GM18519 (cell line): Measurements from ENCODE around the gene ZIC5.

ENCODE experiments used
- ATAC-seq: cut with Tn5 transposase; IDR thresholded peaks from one replicate; pipeline ENCODE4 v1.9.1; 2021; ENCODE audit warnings: mild to moderate bottlenecking, moderate library complexity; ENCODE audit not compliant: unreplicated experiment, low FRiP score

The ZIC5 gene

DNA sequence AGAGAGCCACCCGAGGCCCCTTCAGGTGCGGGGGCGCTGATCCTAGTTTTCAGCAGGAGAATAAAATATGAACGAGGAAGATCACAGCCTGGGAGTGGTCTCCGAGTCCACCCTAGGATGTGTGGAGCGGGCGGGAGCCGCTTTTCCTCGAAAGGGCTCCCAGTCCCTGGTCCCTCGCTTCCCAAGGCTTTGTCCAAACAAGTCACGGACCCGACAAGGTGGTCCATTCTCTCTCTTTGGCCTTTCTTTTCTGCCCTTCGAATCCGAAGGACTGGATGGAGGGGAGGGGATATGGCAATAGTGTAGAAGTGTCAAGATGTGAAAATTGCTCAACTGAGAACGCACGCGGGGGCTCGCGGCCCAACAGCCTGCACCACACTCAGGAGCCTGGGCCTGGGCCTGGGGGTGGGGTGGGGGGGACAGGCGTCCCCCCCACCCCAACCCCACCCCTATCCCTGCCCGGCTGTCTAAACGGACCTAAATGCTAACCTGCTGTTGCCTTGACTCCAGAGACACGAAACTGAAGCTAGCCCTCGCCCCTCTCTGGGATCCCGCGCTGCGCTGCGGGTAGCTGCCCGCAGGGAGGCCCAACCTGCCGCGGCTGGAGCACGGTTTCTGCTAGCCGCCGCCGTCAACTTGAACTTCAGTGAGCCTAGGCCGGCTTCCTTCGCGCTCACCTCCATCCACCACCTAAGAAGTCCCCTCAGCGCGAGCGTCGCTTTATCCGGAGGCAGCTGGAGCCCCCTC lies 17.1 kb upstream of the ZIC5 start:
- ATAC-seq, result no peak

DNA sequence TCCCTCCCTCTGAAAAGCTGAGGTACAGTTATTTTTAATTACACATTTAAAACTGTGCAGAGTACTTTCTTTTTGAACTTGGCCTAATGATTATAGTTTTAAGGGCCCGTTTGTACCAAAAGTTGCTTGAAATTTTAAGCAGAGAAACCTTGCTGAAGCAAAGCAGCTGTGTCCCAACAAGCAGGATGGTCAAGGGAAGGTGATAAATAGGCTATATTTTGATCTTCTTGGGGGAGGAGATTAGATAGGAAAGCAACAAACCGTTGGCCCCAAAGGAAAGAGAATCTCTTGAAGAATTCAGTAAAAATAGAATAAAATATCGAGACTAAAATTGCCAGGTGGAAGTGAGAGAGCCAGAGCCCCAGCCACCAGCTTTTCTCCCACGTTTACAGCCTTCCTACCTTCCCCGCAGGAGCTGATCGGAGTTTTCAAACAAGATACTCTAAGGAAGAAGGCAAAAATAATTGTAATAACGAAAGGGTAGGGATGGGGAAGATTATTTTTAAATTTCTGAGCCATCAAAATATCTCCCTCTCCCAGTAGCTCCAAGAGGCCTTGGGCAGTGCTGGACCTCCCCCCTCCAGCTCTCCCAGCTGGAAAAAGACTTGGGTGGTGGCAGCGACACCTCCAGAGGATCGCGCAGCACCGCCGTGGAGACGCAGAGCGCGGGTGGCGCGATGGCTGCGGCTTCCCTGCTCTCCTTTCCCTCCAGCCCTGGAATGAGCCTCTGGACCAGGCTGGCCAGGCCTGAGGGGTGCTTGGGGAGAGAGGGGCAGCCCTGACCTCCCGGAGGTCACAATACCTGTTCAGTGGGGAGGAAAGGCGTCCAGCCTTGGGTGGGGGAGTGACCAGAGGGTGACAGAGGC lies 15.8 kb upstream of the ZIC5 start:
- ATAC-seq, result no peak

DNA sequence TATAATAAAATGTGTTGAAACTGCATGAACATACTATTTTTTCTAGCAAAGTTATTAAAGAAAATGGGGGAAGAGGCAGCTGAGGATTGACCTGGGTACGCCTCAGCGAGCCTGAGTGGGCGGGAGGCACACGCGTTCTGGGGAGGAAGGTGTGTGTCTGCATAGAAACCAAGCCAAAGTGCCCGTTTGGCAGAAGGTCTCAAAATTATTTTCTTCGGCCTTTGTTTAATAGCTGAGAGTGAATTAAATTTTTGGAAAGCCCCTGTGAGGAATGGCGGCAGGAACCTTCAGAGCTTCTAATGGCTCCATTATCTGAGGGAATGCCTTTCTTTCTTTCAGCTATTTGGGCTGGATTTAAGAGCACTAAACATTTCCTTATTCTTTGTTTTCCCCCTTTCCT lies 15.2 kb upstream of the ZIC5 start:
- ATAC-seq, result no peak

DNA sequence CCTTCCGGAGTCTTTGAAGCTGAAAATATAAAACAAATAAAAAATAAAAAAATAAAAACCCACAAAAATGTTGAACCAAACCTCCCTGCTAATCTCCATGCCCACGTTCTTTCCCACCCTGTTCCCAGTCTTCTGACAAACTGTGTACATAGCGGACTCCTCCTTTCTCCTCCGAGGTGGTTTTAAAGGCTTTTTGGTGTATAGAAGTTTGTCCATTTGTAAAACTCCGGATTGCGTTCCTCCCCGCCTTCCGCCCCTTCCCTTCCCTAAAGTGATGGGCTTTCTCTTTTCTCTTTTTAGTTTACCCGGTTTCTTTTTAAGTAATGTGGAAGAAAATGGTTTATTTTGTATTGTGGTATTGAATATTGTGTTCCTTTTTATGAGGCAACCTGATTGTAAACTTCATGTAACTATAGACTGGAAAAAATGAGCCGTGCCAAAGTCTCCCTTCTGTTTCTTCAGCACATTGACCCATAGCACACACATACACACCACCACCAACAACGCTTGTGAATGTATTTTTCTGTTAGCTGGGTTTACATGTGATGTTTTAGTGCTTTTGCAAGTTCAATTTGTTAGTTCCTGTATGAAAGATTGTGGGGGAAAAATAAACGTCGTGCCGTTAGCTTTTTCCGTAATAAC lies 14.4 kb upstream of the ZIC5 start:
- no peak for ATAC-seq

DNA sequence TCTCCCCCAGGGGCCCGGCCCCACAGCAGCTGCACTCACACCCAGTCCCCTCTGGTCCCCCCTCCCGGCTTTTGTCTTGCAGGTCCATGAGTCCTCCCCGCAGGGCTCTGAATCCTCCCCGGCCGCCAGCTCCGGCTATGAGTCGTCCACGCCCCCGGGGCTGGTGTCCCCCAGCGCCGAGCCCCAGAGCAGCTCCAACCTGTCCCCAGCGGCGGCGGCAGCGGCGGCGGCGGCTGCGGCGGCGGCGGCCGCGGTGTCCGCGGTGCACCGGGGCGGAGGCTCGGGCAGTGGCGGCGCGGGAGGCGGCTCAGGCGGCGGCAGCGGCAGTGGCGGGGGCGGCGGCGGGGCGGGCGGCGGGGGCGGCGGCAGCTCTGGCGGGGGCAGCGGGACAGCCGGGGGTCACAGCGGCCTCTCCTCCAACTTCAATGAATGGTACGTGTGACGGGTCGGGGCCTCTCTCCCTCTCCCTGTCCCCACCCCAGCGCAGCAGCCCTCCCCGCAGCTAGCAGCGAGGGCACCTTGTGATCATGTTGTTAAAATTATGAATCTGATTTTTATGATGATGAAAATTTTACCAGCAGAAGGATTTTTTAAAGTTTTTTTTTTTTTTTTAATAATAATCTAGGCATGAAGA lies 13.8 kb upstream of the ZIC5 start:
- ATAC-seq, result no peak

DNA sequence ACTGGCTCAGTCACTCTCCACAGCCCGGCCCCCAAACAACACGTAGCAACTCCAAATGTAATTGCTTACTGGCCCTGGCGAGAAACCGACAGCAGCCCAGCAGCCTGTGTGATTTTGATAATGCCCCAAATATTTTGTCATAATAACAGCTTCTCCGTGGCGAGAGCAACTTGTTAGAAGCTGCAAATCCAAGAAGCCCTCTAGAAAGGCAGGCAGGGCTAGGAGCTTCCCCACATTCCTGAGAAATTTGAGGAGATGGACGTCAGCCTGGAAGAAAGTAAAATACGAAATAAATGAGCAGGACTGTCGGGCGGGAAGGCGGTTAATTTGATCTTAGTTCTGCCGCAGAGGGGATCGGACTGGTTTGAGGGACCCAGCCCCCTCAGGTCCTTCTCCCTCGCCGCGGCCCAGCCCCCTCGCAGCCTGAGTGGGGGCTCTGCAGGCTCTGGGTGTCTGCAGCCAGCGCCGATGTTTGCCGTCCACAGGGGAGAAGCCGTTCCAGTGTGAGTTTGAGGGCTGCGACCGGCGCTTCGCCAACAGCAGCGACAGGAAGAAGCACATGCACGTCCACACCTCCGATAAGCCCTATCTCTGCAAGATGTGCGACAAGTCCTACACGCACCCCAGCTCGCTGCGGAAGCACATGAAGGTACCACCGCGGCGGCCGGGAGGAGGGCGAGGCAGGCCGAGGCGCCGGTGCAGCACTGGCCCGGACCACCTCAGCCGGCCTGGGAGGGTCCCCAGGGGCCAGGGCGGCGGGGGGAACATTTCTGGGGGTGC lies 13.1 kb upstream of the ZIC5 start:
- ATAC-seq, result no peak

DNA sequence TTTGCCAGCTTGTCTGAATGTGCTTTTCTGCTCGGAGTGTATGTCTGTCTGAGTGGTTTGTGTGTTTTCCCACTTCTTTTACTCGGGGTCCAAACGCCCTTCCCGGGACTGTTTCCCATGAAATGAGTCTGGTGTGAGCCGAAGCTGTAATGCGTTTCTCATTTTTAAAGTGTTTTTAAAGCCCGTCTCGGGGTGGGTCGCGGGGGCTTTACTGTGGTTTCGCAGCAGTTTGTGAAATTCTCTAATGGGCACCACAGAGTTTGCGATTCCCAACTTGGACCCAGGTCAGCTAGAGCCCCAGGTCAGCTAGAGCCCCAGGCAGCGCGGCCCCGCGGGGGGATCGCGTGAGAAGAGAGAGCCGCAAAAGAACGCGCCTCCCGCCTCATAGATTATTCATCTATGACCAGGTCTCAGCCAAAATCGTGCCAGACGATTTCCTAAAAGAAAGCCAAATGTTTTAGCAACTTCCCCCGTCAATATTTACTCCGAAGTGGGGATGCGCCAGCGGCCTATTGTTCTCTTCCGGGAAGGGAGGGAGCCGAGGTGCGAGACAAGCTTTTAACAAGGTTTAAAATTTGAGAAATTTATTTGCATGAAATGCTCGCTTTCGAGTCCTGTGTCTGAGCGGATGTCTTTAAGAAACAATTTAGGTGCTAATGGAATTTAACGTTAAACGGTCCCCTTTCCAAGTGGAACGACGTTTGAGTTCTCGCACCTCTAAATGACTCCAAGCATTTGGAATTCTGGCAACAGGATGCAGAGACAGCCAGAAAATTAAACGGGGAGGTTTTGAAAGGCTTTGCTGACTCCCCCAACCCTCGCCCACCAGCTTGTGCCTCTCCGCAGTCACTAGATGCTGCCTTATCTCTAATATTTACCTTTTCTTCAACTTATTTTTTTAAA lies 12.2 kb upstream of the ZIC5 start:
- no peak for ATAC-seq

DNA sequence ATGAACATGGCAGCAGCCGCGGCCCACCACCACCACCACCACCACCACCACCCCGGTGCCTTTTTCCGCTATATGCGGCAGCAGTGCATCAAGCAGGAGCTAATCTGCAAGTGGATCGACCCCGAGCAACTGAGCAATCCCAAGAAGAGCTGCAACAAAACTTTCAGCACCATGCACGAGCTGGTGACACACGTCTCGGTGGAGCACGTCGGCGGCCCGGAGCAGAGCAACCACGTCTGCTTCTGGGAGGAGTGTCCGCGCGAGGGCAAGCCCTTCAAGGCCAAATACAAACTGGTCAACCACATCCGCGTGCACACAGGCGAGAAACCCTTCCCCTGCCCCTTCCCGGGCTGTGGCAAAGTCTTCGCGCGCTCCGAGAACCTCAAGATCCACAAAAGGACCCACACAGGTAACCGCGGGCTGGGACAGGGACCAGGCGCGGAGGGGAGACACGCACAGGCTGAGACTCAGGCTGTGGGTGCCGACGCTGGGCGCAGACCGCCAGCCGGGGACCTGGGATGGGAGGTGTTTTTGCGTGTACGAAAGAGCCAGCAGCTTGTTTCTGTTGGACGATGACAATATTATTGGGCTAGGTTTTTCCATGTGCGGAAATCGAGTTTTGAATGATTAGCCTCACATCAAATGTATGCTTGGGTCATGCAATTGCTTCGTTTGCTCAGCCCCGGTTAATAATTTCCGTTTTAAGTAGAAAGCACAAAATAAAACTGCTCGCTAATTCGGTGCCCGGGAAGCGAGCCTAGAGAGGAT lies 11.3 kb upstream of the ZIC5 start:
- ATAC-seq, result no peak

DNA sequence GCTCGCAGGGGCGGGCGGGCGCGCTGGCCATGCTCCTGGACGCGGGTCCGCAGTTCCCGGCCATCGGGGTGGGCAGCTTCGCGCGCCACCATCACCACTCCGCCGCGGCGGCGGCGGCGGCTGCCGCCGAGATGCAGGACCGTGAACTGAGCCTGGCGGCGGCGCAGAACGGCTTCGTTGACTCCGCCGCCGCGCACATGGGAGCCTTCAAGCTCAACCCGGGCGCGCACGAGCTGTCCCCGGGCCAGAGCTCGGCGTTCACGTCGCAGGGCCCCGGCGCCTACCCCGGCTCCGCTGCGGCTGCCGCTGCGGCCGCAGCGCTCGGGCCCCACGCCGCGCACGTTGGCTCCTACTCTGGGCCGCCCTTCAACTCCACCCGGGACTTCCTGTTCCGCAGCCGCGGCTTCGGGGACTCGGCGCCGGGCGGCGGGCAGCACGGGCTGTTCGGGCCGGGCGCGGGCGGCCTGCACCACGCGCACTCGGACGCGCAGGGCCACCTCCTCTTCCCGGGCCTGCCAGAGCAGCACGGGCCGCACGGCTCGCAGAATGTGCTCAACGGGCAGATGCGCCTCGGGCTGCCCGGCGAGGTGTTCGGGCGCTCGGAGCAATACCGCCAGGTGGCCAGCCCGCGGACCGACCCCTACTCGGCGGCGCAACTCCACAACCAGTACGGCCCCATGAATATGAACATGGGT lies 10.6 kb upstream of the ZIC5 start:
- no peak for ATAC-seq

DNA sequence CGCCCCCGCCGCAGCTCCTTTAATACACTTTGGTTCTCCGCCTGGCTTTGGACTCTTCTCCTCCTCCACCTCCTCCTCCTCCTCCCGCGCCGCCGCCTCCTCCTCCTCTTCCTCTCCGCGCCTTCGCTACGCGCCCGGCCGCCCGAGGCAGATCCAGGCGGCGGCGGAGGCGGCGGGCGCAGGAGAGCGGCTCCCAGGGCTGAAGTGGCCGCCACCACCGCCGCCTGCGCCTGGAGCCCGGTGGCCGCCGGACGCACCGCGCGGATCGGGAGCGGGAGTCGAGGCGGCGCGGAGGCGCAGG lies 10.1 kb upstream of the ZIC5 start, which contains the start of gene ZIC2:
Gene ZIC2, plus strand, starts transcription at position 50 of the 301 bp plus-strand sequence. CDS start 281 bp downstream, outside the sequence.
- no peak for ATAC-seq

DNA sequence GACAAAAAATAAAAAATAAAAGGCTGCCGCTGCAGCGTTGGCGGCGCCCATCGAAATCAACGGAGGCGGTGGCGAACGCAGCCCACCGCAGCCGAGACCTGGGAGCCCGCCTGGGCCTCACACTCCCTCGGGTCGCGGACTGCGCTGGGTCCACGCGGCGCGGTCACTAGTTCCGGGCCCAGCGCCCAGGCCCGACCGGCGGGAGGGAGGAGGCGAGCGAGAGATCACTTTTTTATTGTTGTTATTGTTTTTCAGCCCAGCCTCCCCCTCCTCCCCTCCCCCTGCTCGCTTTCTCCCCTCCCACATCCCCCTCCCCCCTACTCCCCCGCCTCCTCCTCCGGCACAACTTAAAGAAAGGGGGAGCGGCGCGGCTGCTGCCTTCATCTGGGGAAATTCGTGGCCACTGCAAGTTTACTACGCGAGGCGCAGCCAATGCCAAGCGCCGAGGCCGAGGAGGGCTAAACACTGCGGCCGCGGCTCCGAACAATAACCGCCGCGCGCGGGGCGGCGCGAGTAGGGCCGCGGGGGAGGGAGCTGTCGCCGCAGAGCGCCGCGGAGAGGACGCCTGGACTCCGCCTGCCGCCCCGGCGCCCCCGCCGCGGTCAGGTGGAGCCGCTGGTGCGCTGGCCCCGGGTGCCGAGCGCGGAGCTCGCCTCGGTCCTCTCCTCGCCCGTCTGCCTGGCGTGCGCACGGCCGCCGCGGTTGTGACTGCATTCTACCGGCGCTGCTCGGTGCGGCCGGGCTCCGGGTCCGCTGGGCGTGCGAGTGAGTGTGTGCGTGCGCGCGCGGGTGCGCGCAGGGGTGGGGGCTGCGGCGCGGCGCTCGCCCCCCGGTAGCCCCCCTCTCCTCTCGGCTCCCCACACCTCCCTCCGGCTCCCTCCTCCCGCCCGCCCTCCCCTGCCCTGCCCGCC lies 9.5 kb upstream of the ZIC5 start:
- ATAC-seq, result no peak

DNA sequence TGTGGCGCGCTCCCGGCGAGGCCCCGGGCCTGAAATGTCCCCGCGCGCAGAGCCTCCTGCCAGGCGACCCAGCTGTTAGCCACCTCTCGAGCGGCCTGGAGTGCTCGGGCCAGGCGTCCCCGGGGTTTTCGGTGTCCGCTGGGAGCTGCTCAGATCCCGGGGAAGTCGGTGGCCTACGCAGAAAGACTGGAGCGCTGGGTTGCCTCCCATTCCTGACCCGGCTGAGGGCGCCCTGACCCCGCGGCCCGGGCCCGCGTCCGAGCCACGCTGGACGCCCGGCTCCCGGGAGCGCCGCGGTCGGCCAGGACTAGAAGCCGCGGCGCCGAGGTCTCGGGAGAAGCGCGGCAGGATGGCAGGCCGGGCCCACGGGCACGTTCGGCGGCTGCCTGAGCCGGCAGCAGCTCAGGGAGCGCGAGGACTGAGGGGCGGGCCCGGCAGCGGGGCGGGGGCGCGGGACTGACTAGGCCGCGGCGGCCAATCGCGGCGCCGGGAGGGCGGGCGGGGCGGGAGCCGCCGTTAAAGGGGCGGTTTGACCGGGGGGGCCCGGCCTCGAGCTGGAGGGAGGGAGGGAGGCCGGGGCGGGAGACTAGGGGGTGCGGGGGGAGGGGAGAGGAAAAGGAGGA lies 8.7 kb upstream of the ZIC5 start:
- no peak for ATAC-seq

DNA sequence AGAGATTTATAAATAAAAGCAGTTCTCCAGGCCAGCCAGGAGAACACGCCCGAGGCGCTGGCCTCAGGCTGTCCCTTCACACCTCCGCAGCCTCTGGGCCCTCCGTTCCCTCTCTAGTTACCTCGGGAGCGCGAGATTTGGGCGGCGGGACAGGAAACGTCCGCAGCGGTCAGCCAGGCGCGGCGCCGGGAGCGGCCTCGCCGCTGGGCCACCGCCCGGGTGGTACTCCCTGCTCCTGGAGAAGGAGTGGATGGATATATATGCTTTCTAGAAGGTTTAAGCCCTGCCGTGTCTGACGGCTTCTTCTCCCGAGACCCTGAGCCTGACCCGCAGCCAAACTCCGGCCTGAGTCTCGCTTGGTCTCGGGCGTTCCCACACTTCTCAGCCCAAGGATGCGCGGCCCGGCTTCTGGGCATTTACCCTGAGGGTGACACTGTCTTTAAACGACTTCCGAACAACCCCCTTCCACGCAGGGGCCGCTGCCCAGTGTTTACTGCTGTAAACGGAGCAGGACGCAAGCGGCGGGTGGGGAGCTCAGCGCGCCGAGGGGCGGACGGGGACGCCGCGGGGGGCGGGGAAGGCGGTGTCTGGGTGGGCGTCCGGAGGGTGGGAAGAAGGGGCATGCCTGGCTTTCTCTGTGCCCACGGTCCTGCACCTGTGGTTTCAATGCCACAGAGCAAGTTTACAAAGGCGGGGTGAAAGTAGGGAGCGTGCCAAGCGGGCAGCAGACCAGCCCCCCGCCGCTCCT lies 8.1 kb upstream of the ZIC5 start:
- no peak for ATAC-seq

DNA sequence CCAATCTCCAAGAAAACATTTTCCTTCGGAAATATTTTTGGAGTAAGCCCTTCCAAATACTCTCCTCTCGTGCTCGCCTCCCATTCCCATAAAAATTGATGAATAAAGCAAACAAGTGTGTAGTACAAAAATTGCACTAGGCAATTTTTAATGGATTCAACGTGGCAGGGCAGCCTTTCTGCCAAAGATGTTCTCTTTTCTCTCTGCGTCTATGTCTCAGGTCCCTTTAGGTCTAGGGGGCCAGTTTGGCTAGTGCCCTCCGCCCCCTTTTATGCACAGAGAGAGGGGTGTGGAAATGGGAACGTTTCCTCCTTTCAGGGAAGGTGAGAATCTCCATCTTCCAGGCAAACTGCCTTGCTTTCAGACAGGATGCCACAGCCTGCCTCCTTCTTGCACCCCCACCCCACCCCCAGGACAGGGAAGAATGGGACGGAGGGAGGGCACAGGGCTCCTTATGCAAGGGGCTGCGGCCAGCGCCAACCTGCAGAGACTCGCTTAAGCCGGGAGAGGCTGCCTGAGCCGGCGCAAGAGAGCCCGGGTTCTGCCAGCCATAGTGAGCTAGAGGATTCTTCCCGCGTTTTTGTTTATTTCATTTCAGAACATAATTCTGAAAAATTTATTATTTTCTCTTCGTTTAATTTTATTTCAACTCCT lies 7.4 kb upstream of the ZIC5 start:
- ATAC-seq, result no peak
